ENCODE measurements around the gene METAP1D. TPM values are rescaled to one million over a fixed set of nuclear protein-coding genes. Genes with fewer than 3 reads are reported as not detected.
A peak's percentile ranks its signal among the peaks of the same experiment; 100 is the strongest.

Gene METAP1D
- polyA plus RNA-seq, 2 of the 4 experiments (the other 2 are of a cell fraction) = 7.3 to 13.3 TPM

DNA sequence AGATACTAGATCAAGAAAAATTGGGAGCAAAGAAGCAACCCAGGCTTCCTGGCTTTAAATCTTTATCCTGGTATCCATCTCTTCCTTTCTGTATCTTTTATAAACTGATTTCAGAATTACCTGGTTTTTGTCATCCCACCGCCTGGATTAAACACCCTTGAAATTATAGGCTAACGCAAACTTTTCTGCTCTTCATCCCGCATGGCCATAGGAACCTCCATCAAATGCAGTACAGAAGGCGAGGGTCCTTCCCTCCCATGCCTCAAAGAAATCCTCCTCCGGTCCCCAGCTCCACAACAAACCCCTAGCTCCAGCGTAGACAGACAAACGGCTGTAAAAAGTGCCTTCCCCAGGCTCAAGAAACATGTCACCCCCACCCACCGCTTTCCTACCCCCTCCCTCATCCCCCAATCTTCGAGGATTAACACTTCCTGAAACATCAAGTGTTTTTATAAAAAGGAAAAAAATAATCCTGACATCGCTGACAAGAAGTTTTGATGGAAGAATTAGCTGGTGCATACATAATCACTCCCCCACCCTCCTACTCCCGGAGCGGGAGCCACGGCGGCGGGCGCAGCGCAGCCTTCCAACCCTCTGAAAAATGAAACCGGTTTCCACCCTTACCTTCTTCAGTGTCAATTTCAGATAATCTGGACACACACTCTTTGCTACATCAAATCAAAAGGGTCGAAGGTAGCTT is 93.1 kb downstream of the METAP1D start:
- Histone ChIP-seq H3K27ac (no peak overlapping the region), H3K9me3 (no peaks in the 10 kb centered on the region), H3K4me1 (peaks cover 13% of the 10 kb centered on the region), H3K4me3 (no peak overlapping the region), H3K4me2 (no peak overlapping the region)
- POLR2A ChIA-PET = no interaction called here
- TF ChIP-seq PHF8 (IDR thresholded peaks at IDR 0.05; ENCODE audit: borderline replicate concordance, low read depth) = no peak
- TF ChIP-seq ZC3H11A (IDR thresholded peaks at IDR 0.05) = no peak
- no peak for TF ChIP-seq POLR2A (IDR thresholded peaks at IDR 0.05; ENCODE audit: low read length)
- no peak for TF ChIP-seq HES2 (IDR thresholded peaks at IDR 0.05)
- TF ChIP-seq CHD4 (IDR thresholded peaks at IDR 0.05; ENCODE audit: borderline replicate concordance) = no peak
- TF ChIP-seq E2F6 (IDR thresholded peaks at IDR 0.05; ENCODE audit: borderline replicate concordance, low read depth) = no peak
- no peak for TF ChIP-seq FOXS1 (CRISPR knock-in tag; IDR thresholded peaks at IDR 0.05)
- TF ChIP-seq TFCP2L1 (CRISPR knock-in tag; IDR thresholded peaks at IDR 0.05) = no peak
- TF ChIP-seq EP300 (IDR thresholded peaks at IDR 0.05) = no peak
- TF ChIP-seq, protein P1, sequence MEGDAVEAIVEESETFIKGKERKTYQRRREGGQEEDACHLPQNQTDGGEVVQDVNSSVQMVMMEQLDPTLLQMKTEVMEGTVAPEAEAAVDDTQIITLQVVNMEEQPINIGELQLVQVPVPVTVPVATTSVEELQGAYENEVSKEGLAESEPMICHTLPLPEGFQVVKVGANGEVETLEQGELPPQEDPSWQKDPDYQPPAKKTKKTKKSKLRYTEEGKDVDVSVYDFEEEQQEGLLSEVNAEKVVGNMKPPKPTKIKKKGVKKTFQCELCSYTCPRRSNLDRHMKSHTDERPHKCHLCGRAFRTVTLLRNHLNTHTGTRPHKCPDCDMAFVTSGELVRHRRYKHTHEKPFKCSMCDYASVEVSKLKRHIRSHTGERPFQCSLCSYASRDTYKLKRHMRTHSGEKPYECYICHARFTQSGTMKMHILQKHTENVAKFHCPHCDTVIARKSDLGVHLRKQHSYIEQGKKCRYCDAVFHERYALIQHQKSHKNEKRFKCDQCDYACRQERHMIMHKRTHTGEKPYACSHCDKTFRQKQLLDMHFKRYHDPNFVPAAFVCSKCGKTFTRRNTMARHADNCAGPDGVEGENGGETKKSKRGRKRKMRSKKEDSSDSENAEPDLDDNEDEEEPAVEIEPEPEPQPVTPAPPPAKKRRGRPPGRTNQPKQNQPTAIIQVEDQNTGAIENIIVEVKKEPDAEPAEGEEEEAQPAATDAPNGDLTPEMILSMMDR (IDR thresholded peaks at IDR 0.05) = no peak
- no peak for TF ChIP-seq ZFP36 (IDR thresholded peaks at IDR 0.05; ENCODE audit: borderline replicate concordance, partially characterized antibody)
- TF ChIP-seq SREBF2 (IDR thresholded peaks at IDR 0.05) = no peak
- TF ChIP-seq RARB (CRISPR knock-in tag; IDR thresholded peaks at IDR 0.05) = no peak
- TF ChIP-seq NPAS2 (CRISPR knock-in tag; IDR thresholded peaks at IDR 0.05; ENCODE audit: borderline replicate concordance) = no peak
- TF ChIP-seq CBX2 (IDR thresholded peaks at IDR 0.05; ENCODE audit: borderline replicate concordance, low read depth) = no peak
- no peak for TF ChIP-seq TP53 (CRISPR knock-in tag; IDR thresholded peaks at IDR 0.05)
- TF ChIP-seq USF2 (IDR thresholded peaks at IDR 0.05) = no peak
- no peak for TF ChIP-seq HMGXB4 (CRISPR knock-in tag; IDR thresholded peaks at IDR 0.05; ENCODE audit: borderline replicate concordance)
- no peak for FAIRE-seq
- CTCF ChIA-PET = interaction anchor here (2.0 kb wide), 1 partner anchor 10 kb away, joined by 6 read pairs; the partner anchor contains the start of gene DLX2
- 80% methylated on average over 19 of the region's 19 CpGs for WGBS (ENCODE audit: missing lambda C conversion rate)
- no peak for DNase-seq (ENCODE audit: low read depth in 1 of 2, low spot score in 1 of 2)
- no peak for ATAC-seq

DNA sequence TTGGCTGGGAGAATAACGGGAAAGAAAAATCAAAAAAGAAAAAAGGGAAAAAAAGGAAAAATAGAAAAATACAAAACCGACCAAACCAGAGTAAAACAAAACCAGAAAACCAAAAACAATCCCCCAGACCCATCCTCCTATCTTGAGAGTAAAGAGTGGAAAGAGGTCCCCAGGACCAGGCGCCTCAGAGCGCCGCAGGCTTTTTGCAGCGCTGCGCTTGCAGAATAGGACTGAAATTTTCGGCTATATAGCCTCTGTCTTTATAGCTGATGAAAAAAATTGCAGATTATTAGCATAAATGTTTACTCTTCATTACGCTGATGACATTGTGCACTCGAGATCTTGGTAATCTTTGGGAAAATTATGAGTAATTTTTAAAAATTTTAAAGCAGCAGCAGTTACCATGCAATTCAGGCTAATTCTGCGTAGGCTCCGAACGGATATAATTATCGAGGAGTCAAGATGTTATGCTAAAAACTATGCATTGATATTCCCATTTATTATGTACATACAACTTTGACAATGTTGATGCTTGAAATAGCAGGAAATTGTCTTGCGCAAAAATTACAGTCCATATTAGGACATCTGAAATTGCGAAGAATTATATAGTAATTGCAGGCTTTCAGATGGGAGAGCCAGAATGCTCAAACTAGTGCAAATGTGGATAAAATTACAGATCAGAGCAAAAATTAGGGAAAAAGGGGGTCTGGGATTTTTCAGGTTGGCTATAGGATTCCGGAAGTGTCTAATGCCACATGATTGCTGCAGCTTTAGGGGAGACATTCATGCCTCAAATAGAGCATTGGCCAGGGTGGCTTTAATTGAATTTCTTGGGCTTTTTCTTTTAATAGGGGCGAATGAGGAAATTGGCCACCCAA is 93.9 kb downstream of the METAP1D start:
- POLR2A ChIA-PET = interaction anchor here (2.3 kb wide), 1 partner anchor 13 kb away, joined by 9 read pairs; no protein-coding TSS in a partner anchor
- peak overlapping the region; percentile 89 for H3K4me2 ChIP-seq
- DNase-seq (ENCODE audit: low read depth in 1 of 2, low spot score in 1 of 2) = no peak
- no peak for ATAC-seq
- H3K27ac ChIP-seq = peak overlapping the region; percentile 88 to 98; a peak in 5 of 6 replicates
- TF ChIP-seq EHF (CRISPR knock-in tag; IDR thresholded peaks at IDR 0.05) = no peak
- no peak for TF ChIP-seq RAD21 (conservative IDR thresholded peaks at IDR 0.05 in 1 of 2, IDR thresholded peaks at IDR 0.05 in 1 of 2)
- no peak for TF ChIP-seq MYC (IDR thresholded peaks at IDR 0.05; ENCODE audit: borderline replicate concordance, low read length)
- no peak for TF ChIP-seq CHD4 (IDR thresholded peaks at IDR 0.05; ENCODE audit: borderline replicate concordance)
- no peak for TF ChIP-seq ZNF302 (CRISPR knock-in tag; IDR thresholded peaks at IDR 0.05)
- TF ChIP-seq POLR2AphosphoS2 (conservative IDR thresholded peaks at IDR 0.05; ENCODE audit: low read length) = no peak
- WGBS (ENCODE audit: missing lambda C conversion rate) = 86% methylated on average over 18 of the region's 18 CpGs
- peaks cover 21% of the 10 kb centered on the region for H3K4me1 ChIP-seq
- CTCF ChIA-PET = interaction anchor here (0.6 to 2.0 kb wide), 2 partner anchors 9 to 230 kb away, joined by 3 to 6 read pairs; partner anchors contain the start of gene DLX2
- no peak for FAIRE-seq
- H3K4me3 ChIP-seq = peak overlapping the region; percentile 71
- no peaks in the 10 kb centered on the region for H3K9me3 ChIP-seq
